Neutrophil (primary cell): ENCODE data around the gene NR2F1-AS1.

Experiments used
- H3K27ac ChIP-seq: fragments of 200-600 bp; sonication (generic); 2 replicates; pipeline ENCODE4 v1.5.1; 2016; ENCODE audit warnings: mild to moderate bottlenecking, moderate library complexity
- H3K27me3 ChIP-seq: fragments of 200-600 bp; sonication (generic); 2 replicates; pipeline ENCODE4 v1.6.0; 2016; ENCODE audit warnings: mild to moderate bottlenecking
- H3K36me3 ChIP-seq: fragments of 200-600 bp; sonication (generic); 2 replicates; pipeline ENCODE4 v1.5.1; 2017
- H3K4me1 ChIP-seq, 2 experiments: fragments of 200-600 bp in 1 of 2; sonication (generic) in 1 of 2; 1 replicate in 1 of 2; 2 replicates in 1 of 2; pipeline versions ENCODE4 v1.5.1 to v1.6.1; 2013 to 2016; ENCODE audit warnings: low read depth in 1 of 2, low read length in 1 of 2, mild to moderate bottlenecking in 1 of 2, moderate library complexity in 1 of 2; ENCODE audit not compliant: control insufficient read depth in 1 of 2, insufficient read depth in 1 of 2
- H3K4me3 ChIP-seq, 2 experiments: fragments of 200-600 bp in 1 of 2; sonication (generic) in 1 of 2; 1 replicate in 1 of 2; 2 replicates in 1 of 2; pipeline ENCODE4 v1.5.1; 2013 to 2016; ENCODE audit warnings: low read depth in 1 of 2, low read length in 1 of 2, mild to moderate bottlenecking in 1 of 2, moderate library complexity in 1 of 2
- H3K9me3 ChIP-seq: fragments of 200-600 bp; sonication (generic); 2 replicates; pipeline ENCODE4 v1.5.1; 2016
- CTCF ChIP-seq: fragments of 200-600 bp; sonication (generic); IDR thresholded peaks from 2 replicates; pipeline ENCODE4 v1.5.1; 2016; ENCODE audit warnings: antibody characterized with exemption

NR2F1-AS1 gene

DNA sequence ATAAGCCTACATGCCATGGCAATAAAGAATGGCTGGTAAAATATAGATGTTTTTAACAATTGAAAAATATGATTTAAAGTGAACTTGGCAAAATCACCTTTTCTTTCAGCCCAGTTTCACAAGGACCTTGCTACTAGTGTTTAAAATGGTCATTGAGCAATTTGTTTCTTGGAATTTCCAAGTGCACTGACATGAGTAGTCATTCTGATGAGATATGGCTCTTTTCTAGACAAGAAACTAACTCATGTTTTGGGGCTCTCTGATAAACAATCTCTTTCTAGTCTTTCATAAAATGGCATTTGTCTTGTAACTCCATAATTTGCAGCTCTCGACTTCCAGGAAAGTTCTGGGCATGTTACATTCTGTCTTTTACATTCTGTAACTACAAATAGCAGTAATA, 176.8 kb downstream of the NR2F1-AS1 start:
- TF ChIP-seq CTCF: no peak
- Histone ChIP-seq H3K36me3 (no peaks in the 10 kb centered on the region), H3K4me1 (no peaks in the 10 kb centered on the region), H3K27ac (no peak overlapping the region), H3K4me3 (no peak overlapping the region), H3K9me3 (no peaks in the 10 kb centered on the region), H3K27me3 (no peaks in the 10 kb centered on the region)

GRCh38 chr5:93403141-93403928, 177.7 kb downstream of the NR2F1-AS1 start:
- no peaks in the 10 kb centered on the region for H3K36me3 ChIP-seq
- TF ChIP-seq CTCF: no peak
- H3K27me3 ChIP-seq: no peaks in the 10 kb centered on the region
- no peaks in the 10 kb centered on the region for H3K9me3 ChIP-seq
- no peaks in the 10 kb centered on the region for H3K4me1 ChIP-seq
- H3K4me3 ChIP-seq: no peak overlapping the region
- no peak overlapping the region for H3K27ac ChIP-seq

DNA sequence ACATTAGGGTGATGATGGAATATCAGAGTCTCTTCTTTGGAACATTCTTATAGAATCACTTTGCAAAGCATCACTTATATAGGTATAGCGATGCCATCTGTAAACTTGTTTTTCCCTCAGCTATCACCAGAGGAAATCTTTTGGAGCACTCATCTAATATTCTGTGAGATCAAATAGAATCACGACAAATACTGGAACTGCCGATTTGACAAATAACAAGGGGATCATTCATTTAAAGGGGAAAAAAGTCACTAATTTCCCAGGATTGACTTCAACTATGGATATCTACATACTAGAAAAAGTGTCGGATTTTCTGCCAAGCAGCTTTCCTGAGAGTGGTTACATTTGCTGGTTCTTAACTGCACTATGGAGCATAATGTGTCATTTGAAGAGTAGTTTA, 178.6 kb downstream of the NR2F1-AS1 start:
- Histone ChIP-seq H3K27me3 (no peaks in the 10 kb centered on the region), H3K4me3 (no peak overlapping the region), H3K27ac (no peak overlapping the region), H3K9me3 (no peaks in the 10 kb centered on the region), H3K4me1 (no peaks in the 10 kb centered on the region), H3K36me3 (no peaks in the 10 kb centered on the region)
- TF ChIP-seq CTCF: no peak

- Histone ChIP-seq H3K27me3 (no peaks in the 10 kb centered on the region), H3K27ac (no peak overlapping the region), H3K36me3 (no peaks in the 10 kb centered on the region), H3K4me3 (no peak overlapping the region), H3K4me1 (no peaks in the 10 kb centered on the region), H3K9me3 (no peaks in the 10 kb centered on the region)
- TF ChIP-seq CTCF: no peak
Measured at GRCh38 chr5:93401634-93402213, 179.3 kb downstream of the NR2F1-AS1 start.

DNA sequence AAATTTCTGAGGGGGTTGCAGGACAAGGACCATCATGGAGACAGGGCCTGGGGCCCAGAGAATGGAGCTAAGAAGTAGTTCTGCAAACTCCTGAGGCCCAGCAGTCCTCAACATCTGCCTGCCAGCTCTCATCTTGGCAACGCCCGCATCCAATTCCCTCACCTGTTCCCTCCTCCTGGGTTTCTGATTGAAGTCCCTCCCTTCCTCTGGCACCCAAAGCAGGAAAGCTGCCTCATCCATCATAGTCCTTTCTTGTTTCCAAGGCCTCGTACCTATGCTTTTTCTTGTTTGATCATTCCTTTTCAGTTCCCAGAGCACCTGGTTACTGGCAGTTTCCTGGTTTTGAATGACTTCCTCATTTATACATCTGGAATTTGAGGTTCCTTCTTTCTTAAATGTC, 181.3 kb downstream of the NR2F1-AS1 start:
- Histone ChIP-seq H3K27ac (no peak overlapping the region), H3K4me1 (no peaks in the 10 kb centered on the region), H3K36me3 (no peaks in the 10 kb centered on the region), H3K4me3 (no peak overlapping the region), H3K27me3 (no peaks in the 10 kb centered on the region), H3K9me3 (no peaks in the 10 kb centered on the region)
- TF ChIP-seq CTCF: no peak
